ENCODE results near the gene IGFL3.
"Not testable (repeated sequence)": the region's sequence is repeated elsewhere in the genome, so short reads cannot be mapped to it uniquely, and the experiment has no call there.

The IGFL3 gene

DNA sequence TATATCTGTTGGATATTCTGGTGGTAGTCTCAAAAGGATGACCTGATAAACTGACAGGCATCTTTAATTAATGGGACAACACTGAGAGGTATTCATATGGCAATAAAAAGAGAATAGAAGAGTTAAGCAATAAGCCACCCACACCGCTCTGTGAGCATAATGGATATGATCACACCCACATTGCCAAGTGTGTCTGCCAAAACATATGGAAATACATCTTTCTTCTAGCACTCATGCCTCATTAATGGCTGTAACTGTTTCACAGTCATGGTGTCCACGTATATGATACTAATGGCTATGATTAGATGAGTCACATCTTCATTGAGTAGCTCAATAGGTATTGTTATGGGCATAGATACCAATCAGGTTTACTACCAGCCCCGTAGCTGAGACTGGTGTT, 13.1 kb downstream of the IGFL3 start:
- TF ChIP-seq EZH2phosphoT487 (IDR thresholded peaks at IDR 0.05; ENCODE audit: low read length) (no peak), EZH2 (optimal IDR thresholded peaks at IDR 0.05; ENCODE audit: low read depth, low read length) (no peak)
- TF ChIP-seq, protein P1, sequence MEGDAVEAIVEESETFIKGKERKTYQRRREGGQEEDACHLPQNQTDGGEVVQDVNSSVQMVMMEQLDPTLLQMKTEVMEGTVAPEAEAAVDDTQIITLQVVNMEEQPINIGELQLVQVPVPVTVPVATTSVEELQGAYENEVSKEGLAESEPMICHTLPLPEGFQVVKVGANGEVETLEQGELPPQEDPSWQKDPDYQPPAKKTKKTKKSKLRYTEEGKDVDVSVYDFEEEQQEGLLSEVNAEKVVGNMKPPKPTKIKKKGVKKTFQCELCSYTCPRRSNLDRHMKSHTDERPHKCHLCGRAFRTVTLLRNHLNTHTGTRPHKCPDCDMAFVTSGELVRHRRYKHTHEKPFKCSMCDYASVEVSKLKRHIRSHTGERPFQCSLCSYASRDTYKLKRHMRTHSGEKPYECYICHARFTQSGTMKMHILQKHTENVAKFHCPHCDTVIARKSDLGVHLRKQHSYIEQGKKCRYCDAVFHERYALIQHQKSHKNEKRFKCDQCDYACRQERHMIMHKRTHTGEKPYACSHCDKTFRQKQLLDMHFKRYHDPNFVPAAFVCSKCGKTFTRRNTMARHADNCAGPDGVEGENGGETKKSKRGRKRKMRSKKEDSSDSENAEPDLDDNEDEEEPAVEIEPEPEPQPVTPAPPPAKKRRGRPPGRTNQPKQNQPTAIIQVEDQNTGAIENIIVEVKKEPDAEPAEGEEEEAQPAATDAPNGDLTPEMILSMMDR (IDR thresholded peaks at IDR 0.05; ENCODE audit: low read length), result no peak
- no peak overlapping the region for H3K4me2 ChIP-seq (ENCODE audit: low read depth, low read length)
- H3K79me2 ChIP-seq (ENCODE audit: low read length), result no peaks in the 10 kb centered on the region
- H3K36me3 ChIP-seq (replicated peaks; ENCODE audit: insufficient read depth, low read length), result no peaks in the 10 kb centered on the region
- H3K9ac ChIP-seq (ENCODE audit: low read length), result no peak overlapping the region
- H2AFZ ChIP-seq (ENCODE audit: low read length), result no peak overlapping the region
- no peaks in the 10 kb centered on the region for H3K9me2 ChIP-seq (replicated peaks; ENCODE audit: insufficient read depth, low read length)
- no peak overlapping the region for H3K4me3 ChIP-seq (ENCODE audit: low read length)
- DNase-seq, result no peak
- no peaks in the 10 kb centered on the region for H3K4me1 ChIP-seq (ENCODE audit: low read length)
- H3K27ac ChIP-seq (ENCODE audit: low read length), result no peak overlapping the region
- no peaks in the 10 kb centered on the region for H3K9me3 ChIP-seq (replicated peaks; ENCODE audit: insufficient read depth, low read length)
- peaks cover 37% of the 10 kb centered on the region for H3K27me3 ChIP-seq (replicated peaks; ENCODE audit: insufficient read depth, low read length)
- H4K20me1 ChIP-seq (ENCODE audit: insufficient read depth, low read length), result no peaks in the 10 kb centered on the region
- no peaks in the 10 kb centered on the region for H3F3A ChIP-seq (ENCODE audit: insufficient read depth, low read length)

DNA sequence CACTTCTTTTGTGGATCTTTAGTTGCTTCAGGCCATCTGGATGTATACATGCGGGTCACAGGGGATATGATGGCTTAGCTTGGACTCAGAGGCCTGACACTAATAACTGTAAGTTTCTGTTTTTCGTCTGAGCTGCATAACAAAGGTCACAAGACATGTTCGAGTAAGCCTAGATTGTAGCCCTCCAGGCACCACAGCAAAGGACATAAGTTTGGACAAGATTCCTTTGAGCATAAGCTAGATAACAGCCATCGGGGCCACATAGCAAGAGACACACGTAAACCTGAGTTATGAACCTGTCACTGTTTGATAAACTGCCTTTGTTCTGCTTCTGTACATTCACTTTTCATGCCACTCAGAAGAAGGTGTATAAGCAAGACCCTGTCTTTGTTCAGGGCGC, 14.6 kb downstream of the IGFL3 start:
- Histone ChIP-seq H3K79me2 (ENCODE audit: low read length) (no peaks in the 10 kb centered on the region), H3K4me2 (ENCODE audit: low read depth, low read length) (no peak overlapping the region), H4K20me1 (ENCODE audit: insufficient read depth, low read length) (no peaks in the 10 kb centered on the region), H3F3A (ENCODE audit: insufficient read depth, low read length) (no peaks in the 10 kb centered on the region), H3K9me2 (replicated peaks; ENCODE audit: insufficient read depth, low read length) (no peaks in the 10 kb centered on the region), H3K4me3 (ENCODE audit: low read length) (no peak overlapping the region), H3K9me3 (replicated peaks; ENCODE audit: insufficient read depth, low read length) (no peaks in the 10 kb centered on the region), H2AFZ (ENCODE audit: low read length) (no peak overlapping the region), H3K9ac (ENCODE audit: low read length) (no peak overlapping the region), H3K36me3 (replicated peaks; ENCODE audit: insufficient read depth, low read length) (no peaks in the 10 kb centered on the region), H3K27me3 (replicated peaks; ENCODE audit: insufficient read depth, low read length) (peaks cover 34% of the 10 kb centered on the region), H3K4me1 (ENCODE audit: low read length) (no peaks in the 10 kb centered on the region), H3K27ac (ENCODE audit: low read length) (no peak overlapping the region)
- no peak for TF ChIP-seq EZH2phosphoT487 (IDR thresholded peaks at IDR 0.05; ENCODE audit: low read length)
- no peak for TF ChIP-seq EZH2 (optimal IDR thresholded peaks at IDR 0.05; ENCODE audit: low read depth, low read length)
- TF ChIP-seq, protein P1 (IDR thresholded peaks at IDR 0.05; ENCODE audit: low read length), result no peak
- no peak for DNase-seq

DNA sequence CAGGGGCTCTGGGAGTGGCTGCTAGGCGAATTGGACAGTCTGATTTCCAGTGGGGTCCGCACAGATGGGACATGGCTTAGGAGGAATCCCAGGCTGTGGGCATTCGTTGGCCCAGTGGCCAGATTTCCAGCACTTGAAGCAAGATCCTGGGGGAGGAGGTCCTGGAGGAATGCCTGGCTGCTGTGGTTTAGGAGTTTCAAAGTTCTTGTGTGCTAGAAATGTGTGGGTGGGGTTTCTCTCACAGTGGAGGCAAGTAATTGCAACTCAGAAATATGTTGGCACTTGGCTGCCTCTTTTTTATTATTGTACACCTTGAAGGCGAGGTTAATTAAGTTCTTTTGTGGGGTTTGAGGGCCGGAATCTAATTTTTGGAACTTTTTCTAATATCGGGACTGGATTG, 17.1 kb downstream of the IGFL3 start:
- no peaks in the 10 kb centered on the region for H3K36me3 ChIP-seq (replicated peaks; ENCODE audit: insufficient read depth, low read length)
- H3K4me1 ChIP-seq (ENCODE audit: low read length), result no peaks in the 10 kb centered on the region
- no peaks in the 10 kb centered on the region for H3K79me2 ChIP-seq (ENCODE audit: low read length)
- peaks cover 26% of the 10 kb centered on the region for H3K27me3 ChIP-seq (replicated peaks; ENCODE audit: insufficient read depth, low read length)
- no peak overlapping the region for H3K4me2 ChIP-seq (ENCODE audit: low read depth, low read length)
- no peaks in the 10 kb centered on the region for H3F3A ChIP-seq (ENCODE audit: insufficient read depth, low read length)
- H3K9me3 ChIP-seq (replicated peaks; ENCODE audit: insufficient read depth, low read length), result no peaks in the 10 kb centered on the region
- no peak overlapping the region for H2AFZ ChIP-seq (ENCODE audit: low read length)
- H4K20me1 ChIP-seq (ENCODE audit: insufficient read depth, low read length), result no peaks in the 10 kb centered on the region
- H3K27ac ChIP-seq (ENCODE audit: low read length), result no peak overlapping the region
- no peaks in the 10 kb centered on the region for H3K9me2 ChIP-seq (replicated peaks; ENCODE audit: insufficient read depth, low read length)
- H3K9ac ChIP-seq (ENCODE audit: low read length), result no peak overlapping the region
- no peak for DNase-seq
- H3K4me3 ChIP-seq (ENCODE audit: low read length), result no peak overlapping the region
- TF ChIP-seq EZH2 (optimal IDR thresholded peaks at IDR 0.05; ENCODE audit: low read depth, low read length) (no peak), EZH2phosphoT487 (IDR thresholded peaks at IDR 0.05; ENCODE audit: low read length) (no peak)
- TF ChIP-seq, protein P1 (IDR thresholded peaks at IDR 0.05; ENCODE audit: low read length), result no peak

DNA sequence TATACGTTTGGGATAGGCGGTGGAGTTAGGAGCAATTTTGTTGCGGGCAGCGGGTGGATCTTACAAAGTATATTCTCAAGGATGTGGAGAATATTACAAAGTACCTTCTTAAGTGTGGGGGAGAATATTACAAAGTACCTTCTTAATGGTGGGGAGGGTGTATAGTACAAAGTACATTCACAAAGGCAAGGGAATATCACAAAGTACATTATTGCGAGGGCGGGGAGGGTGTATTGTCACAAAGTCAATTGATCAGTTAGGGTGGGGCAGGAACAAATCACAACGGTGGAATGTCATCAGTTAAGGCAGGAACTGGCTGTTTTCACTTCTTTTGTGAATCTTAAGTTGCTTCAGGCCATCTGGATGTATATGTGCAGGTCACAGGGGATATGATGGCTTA, 22.2 kb downstream of the IGFL3 start:
- not testable (repeated sequence) for H3K9ac ChIP-seq (ENCODE audit: low read length); H3K36me3 ChIP-seq (replicated peaks; ENCODE audit: insufficient read depth, low read length); H3K9me3 ChIP-seq (replicated peaks; ENCODE audit: insufficient read depth, low read length); H4K20me1 ChIP-seq (ENCODE audit: insufficient read depth, low read length); H3F3A ChIP-seq (ENCODE audit: insufficient read depth, low read length); H3K4me1 ChIP-seq (ENCODE audit: low read length); H3K4me3 ChIP-seq (ENCODE audit: low read length); H2AFZ ChIP-seq (ENCODE audit: low read length); H3K27ac ChIP-seq (ENCODE audit: low read length); H3K79me2 ChIP-seq (ENCODE audit: low read length); DNase-seq; H3K4me2 ChIP-seq (ENCODE audit: low read depth, low read length); H3K9me2 ChIP-seq (replicated peaks; ENCODE audit: insufficient read depth, low read length)
- peaks cover 37% of the 10 kb centered on the region for H3K27me3 ChIP-seq (replicated peaks; ENCODE audit: insufficient read depth, low read length)

Measured in MM.1S (cell line).